DMS153 treated with DMSO at 0.1 percent for 48 hours (cell line): ENCODE results near the gene SLC22A23.

Experiments used
- DNase-seq: peaks from one replicate; lab custom pipeline; 2025; ENCODE audit not compliant: unreplicated experiment; lab: John Stamatoyannopoulos, UW

SLC22A23 gene, protein sequence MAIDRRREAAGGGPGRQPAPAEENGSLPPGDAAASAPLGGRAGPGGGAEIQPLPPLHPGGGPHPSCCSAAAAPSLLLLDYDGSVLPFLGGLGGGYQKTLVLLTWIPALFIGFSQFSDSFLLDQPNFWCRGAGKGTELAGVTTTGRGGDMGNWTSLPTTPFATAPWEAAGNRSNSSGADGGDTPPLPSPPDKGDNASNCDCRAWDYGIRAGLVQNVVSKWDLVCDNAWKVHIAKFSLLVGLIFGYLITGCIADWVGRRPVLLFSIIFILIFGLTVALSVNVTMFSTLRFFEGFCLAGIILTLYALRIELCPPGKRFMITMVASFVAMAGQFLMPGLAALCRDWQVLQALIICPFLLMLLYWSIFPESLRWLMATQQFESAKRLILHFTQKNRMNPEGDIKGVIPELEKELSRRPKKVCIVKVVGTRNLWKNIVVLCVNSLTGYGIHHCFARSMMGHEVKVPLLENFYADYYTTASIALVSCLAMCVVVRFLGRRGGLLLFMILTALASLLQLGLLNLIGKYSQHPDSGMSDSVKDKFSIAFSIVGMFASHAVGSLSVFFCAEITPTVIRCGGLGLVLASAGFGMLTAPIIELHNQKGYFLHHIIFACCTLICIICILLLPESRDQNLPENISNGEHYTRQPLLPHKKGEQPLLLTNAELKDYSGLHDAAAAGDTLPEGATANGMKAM

DNA sequence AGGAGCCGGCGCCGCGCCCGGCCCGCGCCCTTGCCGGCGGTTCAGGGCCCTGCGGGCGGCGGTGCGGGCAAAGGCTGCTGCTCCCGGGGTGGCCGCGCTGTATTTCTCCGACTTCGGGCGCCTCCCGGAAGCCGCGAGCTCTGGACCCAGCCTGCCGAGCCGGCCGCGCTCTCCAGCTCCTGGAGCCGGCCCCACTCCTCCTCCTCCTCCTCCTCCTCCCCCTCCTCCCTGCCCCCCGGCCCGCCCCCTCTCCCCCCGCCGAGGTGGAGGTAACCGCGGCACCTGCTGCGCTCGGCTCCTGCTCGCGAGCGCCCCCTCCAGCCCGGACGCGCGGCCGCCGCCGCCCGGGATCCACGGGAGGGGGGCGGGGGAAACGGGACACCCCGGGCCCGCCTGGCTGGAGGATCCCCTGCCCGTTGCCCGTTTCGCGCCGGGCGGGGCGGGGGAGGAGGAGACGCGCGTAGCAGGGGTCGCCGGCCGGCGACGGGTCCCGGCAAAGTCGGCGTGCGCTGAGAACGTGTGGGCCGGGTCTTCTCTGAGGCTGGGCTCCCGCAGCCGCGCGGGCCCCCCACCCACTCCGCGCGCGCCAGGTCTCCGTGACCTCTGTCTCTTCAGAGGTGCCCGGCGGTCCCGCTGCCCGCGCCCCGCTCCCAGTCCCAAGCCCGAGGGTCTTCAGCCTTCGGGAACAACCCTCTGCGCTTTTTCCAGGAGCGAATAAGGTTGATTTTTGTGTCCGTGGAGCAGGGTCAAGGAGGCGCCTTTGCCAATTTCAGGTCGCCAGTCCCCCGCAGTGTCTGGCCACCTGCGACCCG is at the start of gene SLC22A23:
Gene SLC22A23, minus strand, starts transcription at position 153 of the 812 bp plus-strand sequence. CDS start 491 bp downstream, outside the sequence.
- peak; percentile 10 for DNase-seq

DNA sequence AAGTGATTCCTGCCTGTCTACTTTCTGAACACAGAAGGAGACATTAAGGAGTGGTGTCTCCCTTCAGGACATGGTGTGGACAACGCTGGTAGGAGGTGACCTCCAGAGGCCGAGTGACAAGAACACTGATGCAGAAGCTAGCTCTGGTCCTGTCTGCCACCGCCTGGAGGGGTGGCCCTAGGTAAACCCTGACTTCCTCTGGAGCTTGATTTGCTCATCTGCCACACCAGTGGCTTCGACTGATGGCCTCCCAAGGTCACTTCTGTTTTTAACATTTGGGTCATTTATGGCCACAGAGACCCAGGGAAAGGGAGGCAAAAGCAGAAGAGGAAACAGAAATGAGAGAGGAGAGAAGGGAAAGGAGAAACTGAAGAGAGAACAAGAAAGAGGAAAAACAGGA is 49.4 kb upstream of the SLC22A23 start:
- DNase-seq: no peak

DNA sequence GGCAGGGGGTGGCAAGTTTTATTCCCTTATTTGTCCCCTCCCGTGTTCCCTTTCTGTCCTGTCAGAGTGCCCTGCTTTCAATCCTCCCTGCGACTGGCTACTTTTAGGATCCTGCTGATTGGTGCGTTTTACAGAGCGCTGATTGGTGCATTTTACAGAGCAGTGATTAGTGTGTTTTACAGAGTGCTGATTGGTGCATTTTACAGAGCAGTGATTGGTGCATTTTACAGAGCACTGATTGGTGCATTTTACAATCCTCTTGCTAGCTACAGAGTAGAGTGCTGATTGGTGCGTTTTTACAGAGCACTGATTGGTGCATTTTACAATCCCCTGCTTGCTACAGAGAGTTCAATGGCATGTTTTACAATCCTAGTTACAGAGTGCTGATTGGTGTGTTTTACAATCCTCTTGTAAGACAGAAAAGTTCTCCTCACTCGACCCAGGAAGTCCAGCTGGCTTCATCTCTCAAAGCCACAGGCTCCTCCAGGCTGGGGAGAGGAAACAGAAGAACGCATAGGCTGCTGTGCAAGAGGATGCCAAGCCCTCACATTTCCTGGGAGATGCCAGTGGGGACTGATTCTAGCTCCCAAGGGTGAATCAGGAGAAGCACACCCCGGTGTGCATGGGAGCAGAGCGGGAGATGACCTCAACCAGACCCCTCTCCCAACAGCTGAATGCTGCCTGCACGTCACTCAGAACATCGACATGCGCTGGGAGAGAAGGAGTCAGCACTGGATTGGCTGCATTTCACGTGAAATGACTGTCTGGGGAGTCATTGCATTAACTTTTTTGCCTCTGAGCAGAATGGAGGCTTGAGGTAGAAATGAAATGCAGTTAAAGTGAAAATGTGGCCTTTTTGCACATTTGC is 48.3 kb upstream of the SLC22A23 start:
- DNase-seq: no peak

DNA sequence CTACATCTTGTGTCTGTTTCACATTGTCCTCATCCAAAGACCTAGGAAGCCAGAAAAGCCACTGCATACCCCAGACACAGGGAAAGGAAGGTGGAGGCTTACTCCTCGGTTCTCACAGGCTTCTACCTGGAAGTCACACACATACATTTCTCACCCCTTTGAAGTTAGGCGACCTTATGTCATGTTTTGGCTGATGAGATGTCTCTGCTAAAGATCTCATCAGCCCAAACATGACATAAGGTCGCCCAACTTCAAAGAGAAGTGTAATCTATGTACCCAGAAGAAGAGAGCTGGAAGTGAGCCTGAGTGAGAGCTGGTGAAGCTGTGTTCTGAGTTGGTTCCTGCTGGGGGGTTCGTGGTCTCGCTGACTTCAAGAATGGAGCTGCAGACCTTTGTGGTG is 47.5 kb upstream of the SLC22A23 start:
- no peak for DNase-seq

DNA sequence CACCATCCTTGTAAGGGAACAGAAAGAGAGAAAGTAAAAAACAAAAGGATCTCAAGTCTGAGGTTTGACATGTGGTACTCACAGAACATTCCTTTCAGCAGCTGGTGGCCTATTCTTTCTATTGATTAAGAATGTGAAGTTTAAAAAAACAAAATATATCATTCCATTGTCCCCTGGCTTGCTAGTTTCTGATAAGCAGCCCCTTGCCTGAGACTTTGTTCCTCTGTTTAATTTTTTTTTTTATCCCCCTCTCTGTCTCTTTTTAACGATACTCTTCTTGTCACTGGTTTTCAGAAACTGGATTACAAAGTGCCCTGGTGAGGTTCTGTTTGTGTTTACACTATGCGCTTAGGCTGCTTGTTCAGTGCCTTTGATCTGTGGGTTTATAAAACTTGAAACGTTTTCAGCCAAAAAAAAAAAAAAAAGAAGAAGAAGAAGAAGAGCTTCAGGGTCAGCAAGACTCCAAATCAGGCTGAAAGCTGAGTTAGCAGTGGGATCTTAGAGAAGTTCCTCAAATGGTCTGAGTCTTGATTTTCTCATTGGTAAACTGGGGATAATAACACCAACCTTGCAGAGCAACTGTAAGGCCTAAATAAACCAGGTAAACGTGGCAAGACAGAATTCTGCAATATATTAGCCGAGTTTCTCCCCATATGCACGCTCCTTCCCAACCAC is 45.1 kb upstream of the SLC22A23 start:
- no peak for DNase-seq

DNA sequence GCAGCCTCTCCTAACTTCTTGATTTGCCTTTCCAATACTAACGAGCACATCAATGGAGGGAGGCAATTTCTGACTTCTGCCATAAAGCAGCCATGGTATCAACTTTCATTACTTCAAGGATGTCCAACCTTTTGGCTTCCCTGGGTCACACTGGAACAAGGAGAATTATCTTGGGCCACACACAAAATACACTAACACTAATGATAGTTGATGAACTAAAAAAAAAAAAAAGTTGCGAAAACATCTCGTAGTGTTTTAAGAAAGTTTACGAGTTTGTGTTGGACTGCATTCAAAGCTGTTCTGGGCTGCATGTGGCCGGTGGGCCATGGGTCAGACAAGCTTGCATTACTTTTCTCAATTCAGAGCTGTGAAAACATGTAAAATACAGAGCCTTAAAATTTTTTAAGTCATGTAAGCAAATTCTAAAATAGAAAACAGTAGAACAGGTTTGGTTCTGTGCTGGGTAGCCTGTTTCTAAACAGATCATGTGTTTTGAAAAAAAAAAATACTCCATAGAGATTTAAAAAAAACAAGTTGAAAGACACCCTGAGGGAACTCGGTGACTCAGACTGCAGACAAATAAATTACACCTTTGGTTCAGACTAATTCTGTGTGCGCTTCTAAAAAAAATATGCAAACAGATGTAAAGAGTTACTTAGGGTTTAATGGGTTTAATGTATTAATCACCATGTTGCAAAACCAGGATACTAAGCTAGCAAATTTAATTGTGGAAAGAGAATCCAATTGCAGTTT is 43.6 kb upstream of the SLC22A23 start:
- DNase-seq: no peak

DNA sequence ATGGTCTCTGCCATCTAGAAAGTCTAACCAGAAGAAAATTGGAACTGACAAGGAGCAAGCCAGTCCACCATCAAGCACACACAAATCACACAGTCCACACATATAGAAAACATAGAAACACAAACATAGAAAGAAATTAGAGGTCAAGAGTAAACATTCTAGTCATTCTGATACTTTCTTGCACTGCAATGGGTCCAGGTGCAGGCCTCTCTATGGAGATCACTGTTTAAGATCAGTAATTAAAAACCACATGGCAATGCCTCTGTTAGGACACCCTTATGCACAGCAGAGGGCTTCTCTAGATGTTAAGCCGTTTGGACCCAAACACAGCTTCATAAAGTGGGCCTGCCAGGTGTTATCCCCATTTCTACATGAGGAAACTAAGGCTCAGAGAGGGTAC is 42.8 kb upstream of the SLC22A23 start:
- DNase-seq: no peak

DNA sequence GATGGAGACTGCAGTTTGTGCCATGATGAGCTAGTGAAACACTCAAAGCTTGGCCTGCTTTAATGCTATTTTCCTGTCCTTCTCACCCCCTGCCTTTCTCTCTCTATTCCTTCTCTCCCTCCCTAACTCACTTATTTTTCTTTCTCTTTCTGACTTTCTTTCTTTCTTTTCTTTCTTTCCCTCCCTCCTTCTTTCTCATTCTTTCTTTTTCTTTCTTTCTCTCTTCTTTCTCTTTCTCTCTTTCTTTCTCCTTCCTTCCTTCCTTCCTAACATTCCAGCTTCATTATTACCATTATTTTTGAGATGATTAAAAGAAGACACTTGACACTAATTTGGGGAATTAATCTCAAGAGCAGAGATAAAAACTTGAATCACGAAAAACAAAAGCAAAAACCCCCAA is 39.5 kb upstream of the SLC22A23 start:
- DNase-seq: no peak

DNA sequence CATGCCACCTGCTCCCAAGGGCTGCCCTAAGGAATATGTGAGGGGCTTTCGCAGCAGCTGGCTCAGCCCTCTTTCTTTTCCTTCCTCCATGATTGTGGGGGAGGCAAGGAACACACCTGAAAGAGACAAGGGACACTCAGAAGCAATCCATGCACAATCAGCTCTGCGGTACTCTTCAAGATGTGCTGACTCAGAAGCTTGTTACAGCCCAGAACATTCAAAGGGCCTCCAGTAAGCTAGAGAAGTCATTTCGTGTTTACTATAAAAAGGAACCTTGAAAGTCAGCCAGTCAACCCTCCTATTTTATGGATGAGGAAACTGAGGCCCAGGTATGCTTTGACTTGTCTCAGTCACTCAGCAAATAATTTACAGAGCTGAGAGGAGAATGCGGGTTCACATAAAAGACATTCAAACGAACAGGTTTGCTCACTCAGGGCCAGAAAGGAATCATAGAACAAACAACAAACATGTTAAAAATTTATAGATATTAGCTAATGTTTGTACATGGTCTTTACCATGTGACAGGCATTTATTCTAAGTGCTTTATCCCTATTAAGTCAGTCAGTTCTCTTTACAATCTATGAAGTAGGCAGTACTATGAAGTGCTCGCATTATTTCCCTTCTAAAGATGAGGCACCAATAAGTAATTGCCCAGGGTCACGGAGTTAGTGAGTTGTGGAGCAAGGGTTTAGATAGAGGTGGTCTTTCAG is 37.7 kb upstream of the SLC22A23 start:
- DNase-seq: no peak

DNA sequence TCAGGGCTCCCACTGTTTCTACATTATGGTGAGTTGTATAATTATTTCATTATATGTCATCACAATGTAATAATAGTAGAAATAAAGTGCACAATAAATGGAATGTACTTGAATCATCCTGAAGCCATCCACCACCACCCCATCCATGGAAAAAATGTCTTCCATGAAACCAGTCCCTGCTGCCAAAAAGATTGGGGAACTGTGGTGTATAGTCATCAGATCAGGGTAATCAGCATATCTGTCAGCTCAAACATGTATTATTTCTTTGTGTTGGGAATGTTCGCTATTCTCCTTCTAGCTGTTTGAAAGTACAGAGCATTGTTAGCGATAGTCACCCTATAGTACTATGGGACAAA is 33.8 kb upstream of the SLC22A23 start:
- no peak for DNase-seq

DNA sequence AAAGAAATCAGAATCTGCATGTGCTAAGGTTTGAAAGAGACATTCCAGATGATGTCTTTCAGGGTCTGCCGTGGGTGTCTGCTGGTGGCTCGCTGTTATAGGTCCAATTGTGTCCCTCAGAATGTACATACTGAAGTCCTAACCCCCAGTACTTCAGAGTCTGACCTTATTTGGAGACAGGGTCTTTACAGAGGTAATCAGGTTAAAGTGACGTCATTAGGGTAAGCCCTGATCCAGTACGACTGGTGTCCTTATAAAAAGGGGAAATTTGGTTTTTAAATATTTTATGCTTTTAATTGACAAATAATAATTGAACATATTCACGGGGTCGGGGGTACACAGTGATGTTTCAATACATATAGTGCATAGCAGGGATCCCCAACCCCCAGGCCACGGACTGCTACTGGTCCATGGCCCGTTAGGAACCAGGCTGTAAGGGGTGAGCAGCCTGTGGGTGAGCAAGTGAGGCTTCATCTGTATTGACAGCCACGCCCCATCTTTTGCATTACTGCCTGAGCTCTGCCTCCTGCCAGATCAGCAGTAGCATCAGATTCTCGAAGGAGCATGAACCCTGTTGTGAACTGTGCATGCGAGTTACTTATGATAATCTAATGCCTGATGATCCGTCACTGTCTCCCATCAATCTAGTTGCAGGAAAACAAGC is 33.2 kb upstream of the SLC22A23 start:
- DNase-seq: no peak

DNA sequence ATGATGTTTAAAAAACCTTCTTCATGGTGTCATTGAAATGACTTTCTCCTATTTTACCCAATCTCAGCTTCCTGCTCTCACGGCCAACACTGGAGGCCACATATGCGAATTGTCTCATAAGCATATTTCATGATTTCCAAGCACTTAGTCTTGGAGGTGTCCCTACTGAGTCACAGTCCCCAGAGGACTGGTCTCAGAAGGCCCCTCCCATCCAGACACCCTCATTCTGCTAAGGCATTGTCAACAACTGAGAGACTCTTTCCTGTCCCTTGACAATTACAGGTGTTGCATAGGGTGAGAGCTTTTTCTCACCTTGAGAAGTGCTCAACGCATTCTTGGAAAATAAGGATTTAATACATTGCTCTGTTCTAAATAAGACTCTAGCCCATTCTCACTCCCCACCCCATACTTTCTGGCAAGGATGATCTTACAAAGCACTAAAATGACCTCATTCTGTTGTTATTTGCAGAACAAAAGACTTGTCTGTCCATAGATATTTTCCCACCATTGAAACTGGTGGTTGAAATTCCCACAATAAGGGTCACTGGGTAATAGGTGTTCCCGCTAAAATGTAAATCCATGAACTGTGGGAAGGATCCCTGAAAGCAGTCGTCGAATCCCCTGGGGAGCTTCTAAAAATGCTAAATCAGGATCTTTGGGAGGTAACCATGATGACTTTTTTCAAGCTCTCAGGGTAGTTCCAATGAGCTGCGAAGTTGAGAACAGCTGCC is 32.3 kb upstream of the SLC22A23 start:
- no peak for DNase-seq

DNA sequence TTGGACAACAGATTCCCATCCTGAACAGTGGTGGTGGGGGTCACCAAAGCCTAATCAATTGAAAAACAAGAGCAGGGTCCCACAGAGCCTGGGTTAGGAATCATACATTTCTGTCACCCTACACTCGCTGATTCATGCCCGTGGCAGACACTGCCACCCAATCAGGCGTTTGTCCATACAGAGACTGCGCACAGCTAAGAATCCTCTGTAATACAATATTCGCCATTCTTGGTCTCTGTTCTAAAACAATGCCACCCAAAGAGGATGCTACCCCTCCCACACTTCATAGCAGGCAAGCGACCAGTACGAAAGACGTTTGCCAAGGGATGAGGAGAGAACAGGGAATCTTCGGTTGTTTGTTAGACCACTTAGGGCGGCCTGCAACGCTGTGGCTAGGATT is 28.1 kb upstream of the SLC22A23 start:
- no peak for DNase-seq

DNA sequence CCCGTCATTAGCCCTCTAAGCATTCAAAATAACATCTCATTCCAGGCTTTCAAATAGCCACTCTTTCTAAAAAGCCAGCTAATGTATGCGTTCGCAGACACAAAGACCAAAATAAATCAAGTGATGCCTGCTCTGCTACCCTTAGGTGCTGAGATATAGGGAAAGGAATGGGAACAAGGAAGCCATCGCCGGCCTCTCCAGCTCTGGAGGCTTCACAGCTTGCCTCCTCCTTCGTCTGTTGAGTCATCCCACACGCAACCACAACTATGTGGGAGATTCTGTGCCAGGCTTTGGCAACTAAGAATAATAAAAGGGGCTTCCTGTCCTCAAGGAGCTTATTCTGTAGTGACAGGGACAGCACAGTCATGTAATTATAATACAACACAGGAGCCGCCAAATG is 27.3 kb upstream of the SLC22A23 start:
- DNase-seq: no peak

DNA sequence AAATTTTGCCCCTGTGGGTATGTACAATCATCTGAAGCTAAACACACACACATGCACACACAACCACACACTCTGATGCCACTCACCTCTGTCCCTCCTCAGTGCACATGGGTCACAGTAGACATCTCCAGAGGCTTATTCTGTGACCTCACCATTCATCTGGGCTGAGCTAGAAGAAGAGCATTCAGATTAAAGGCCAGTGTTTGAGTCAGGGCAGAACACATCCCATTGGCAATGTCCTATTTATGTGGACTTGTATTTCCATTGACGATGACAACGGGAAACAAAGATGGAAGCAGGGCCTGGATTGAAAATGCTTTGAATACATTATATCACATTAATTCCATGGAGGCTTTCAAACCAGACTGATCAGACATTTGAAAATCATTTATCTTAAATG is 26.8 kb upstream of the SLC22A23 start:
- DNase-seq: no peak

DNA sequence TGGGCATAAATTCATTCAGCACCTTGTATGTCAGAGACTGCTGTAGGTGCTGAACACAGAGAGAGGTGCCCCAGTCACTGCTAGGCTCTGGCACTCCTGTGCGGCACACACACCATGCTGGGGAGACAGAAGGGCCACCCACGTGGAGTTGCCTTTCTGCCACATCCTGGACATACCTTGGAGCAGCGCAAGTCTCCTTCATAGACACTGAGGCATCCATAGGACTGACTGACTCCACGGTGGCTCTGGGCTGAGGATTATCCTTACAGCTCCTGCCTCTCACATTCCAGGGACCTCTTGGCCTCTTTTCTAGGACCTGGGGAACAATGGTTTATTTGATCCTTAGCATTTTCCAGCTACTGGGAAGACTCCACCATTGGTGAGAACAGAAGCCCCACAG is 26.0 kb upstream of the SLC22A23 start:
- no peak for DNase-seq

DNA sequence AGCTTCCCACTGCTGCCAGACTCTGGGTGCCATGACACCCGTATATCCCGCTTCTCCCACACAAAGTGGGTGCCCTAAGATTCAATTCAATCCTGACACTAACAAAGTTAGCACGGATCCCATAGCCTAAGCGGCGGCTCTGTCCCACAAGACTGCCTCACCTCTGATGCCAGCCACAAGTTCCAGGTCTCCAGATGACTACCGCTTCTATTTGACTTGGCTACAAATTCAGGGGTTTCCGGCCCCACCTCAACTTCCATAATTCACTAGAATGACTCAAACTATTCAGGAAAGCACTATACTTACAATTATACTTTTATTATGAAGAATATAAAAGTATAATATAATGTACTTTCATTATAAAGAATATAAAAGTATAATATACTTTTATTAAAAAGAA is 24.8 kb upstream of the SLC22A23 start:
- no peak for DNase-seq

DNA sequence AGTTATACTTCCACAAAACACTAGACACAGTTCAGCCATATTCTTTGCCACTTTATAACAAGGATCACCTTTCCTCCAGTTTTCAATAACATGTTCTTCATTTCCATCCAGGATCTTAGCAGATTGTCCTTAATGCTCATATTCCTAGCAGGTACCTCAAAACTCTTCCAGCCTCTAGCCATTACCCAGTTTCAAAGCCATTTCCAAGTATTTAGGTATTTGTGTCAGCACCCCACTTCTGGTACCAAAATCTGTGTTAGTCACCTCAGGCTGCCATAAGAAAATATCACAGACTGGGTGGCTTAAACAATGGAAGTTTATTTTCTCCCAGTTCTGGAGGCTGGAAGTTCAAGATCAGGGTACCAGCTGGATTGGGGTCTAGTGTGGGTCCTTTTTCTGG is 23.2 kb upstream of the SLC22A23 start:
- DNase-seq: no peak
